DND-41 (cell line): ENCODE results near the gene SOX8.

Experiments used
- CTCF ChIP-seq: IDR thresholded peaks from 2 replicates; pipeline ENCODE4 v1.5.1; 2012; ENCODE audit warnings: borderline replicate concordance, low read length, moderate library complexity, mild to moderate bottlenecking; ENCODE audit not compliant: poor library complexity, severe bottlenecking; ENCODE audit errors: extremely low read depth
- EZH2 ChIP-seq: IDR thresholded peaks from 3 replicates; pipeline ENCODE4 v1.6.1; 2012; ENCODE audit warnings: borderline replicate concordance, low read depth, mild to moderate bottlenecking, moderate library complexity, low read length, inconsistent platforms; ENCODE audit not compliant: severe bottlenecking

DNA sequence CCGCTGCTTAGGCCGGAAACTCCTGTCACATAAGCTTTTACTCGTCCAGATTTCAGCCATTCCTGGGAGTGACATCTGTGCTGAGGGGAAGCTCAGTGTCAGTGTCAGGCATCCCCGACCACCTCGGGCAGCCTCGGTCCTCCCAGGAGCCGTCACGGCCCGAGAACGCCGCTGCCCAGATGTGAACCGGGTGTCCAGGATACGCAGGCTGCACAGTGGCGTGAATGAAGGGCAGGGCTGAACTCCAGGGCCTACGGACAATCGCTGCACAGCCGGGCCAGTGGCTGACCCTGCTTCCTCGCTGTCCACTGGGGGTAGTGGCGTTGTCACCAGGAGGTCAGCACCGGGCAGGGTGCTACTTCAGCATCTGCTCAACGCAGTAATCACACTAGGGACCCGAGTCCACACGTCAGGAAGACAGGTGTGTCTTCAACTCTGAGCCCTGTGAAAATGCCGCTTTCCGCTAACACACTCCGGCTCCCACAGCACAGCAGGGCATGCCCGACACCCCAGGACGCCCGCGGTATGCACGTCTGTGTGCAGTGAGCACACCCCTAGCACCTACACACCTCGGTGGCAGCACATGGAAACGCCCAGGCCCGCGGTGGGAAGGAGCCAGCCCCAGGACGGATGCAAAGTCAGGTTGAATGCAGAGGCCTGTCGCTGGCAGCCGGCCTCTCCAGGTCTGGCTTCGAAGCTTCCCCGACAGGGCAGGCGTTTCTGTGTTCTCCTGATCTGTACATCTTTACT lies 13.8 kb upstream of the SOX8 start:
- TF ChIP-seq CTCF, result no peak
- no peak for TF ChIP-seq EZH2
